Panc1 (cell line): Measurements from ENCODE around the gene TIGD6.

ENCODE experiments used
- CTCF ChIP-seq: fragments of 450-650 bp; IDR thresholded peaks from 2 replicates; pipeline ENCODE4 v1.5.1; 2017; ENCODE audit warnings: mild to moderate bottlenecking
- POLR2AphosphoS5 ChIP-seq: IDR thresholded peaks from 2 replicates; pipeline ENCODE4 v1.6.1; 2012; ENCODE audit warnings: mild to moderate bottlenecking, low read depth, low read length, moderate library complexity
- REST ChIP-seq, 2 experiments: IDR thresholded peaks; 2 replicates each; pipeline ENCODE4 v1.6.1; 2011 to 2012; ENCODE audit warnings: low read depth in 2 of 2, control low read depth in 1 of 2, low read length in 1 of 2, mild to moderate bottlenecking in 1 of 2, moderate library complexity in 1 of 2; ENCODE audit not compliant: insufficient read depth in 1 of 2
- SIN3A ChIP-seq: IDR thresholded peaks from 2 replicates; pipeline ENCODE4 v1.6.1; 2012; ENCODE audit warnings: low read depth, mild to moderate bottlenecking, low read length, moderate library complexity, borderline replicate concordance; ENCODE audit not compliant: insufficient read depth
- TCF7L2 ChIP-seq: IDR thresholded peaks from 2 replicates; pipeline ENCODE4 v1.6.1; 2011; ENCODE audit warnings: mild to moderate bottlenecking, low read depth, low read length, inconsistent platforms

- TF ChIP-seq CTCF (no peak), REST (IDR thresholded peaks at IDR 0.05; ENCODE audit: insufficient read depth in 1 of 2, low read depth in 2 of 2, low read length in 1 of 2) (no peak), POLR2AphosphoS5 (no peak), SIN3A (no peak), TCF7L2 (no peak)
These were observed 17.9 kb downstream of the TIGD6 start for GRCh38 chr5:149982505-149982904.
